Progenitor cell of endocrine pancreas (in vitro differentiated cells): Measurements from ENCODE around the gene CCDC102A. TPM values are rescaled to one million over a fixed set of nuclear protein-coding genes. Genes with fewer than 3 reads are reported as not detected.
"Not testable (repeated sequence)": the region's sequence is repeated elsewhere in the genome, so short reads cannot be mapped to it uniquely, and the experiment has no call there.

ENCODE experiments used
- DNase-seq: peaks from one replicate; pipeline ENCODE4 v3.0.0; 2021; ENCODE audit warnings: low spot score; ENCODE audit not compliant: unreplicated experiment
- H3K27ac Mint-ChIP-seq: 2 replicates; pipeline ENCODE4 v1.8.0; 2021; ENCODE audit warnings: mild to moderate bottlenecking, moderate library complexity, mixed read lengths
- H3K27me3 Mint-ChIP-seq: 2 replicates; pipeline ENCODE4 v1.8.0; 2021; ENCODE audit warnings: mixed read lengths
- H3K36me3 Mint-ChIP-seq: 2 replicates; pipeline ENCODE4 v1.8.0; 2022; ENCODE audit warnings: mixed read lengths; ENCODE audit not compliant: insufficient read depth
- H3K4me1 Mint-ChIP-seq: 2 replicates; pipeline ENCODE4 v1.8.0; 2021; ENCODE audit warnings: low read depth, mixed read lengths
- H3K4me3 Mint-ChIP-seq: 2 replicates; pipeline ENCODE4 v1.8.0; 2021; ENCODE audit warnings: low read depth, mild to moderate bottlenecking, moderate library complexity, mixed read lengths
- H3K9me3 Mint-ChIP-seq: 2 replicates; pipeline ENCODE4 v1.8.0; 2021; ENCODE audit warnings: low read depth, mixed read lengths
- total RNA-seq: library from RNA; stranded (reverse); gene quantifications from 2 replicates; pipeline ENCODE4 v1.2.1, GENCODE V29; 2021
- TF ChIP-seq, protein P1 (sequence below): fragments of 200-600 bp; sonication (generic); IDR thresholded peaks from one replicate; pipeline ENCODE4 v1.5.0; 2021; ENCODE audit warnings: antibody characterized with exemption, mild to moderate bottlenecking; ENCODE audit not compliant: unreplicated experiment

Gene CCDC102A
- total RNA-seq, 1 donor from 2014 or later = 15.6 TPM

GRCh38 chr16:57500578-57501111 lies 35.7 kb downstream of the CCDC102A start:
- no peak overlapping the region for H3K4me3 Mint-ChIP-seq
- H3K36me3 Mint-ChIP-seq = no peaks in the 10 kb centered on the region
- TF ChIP-seq, protein P1, sequence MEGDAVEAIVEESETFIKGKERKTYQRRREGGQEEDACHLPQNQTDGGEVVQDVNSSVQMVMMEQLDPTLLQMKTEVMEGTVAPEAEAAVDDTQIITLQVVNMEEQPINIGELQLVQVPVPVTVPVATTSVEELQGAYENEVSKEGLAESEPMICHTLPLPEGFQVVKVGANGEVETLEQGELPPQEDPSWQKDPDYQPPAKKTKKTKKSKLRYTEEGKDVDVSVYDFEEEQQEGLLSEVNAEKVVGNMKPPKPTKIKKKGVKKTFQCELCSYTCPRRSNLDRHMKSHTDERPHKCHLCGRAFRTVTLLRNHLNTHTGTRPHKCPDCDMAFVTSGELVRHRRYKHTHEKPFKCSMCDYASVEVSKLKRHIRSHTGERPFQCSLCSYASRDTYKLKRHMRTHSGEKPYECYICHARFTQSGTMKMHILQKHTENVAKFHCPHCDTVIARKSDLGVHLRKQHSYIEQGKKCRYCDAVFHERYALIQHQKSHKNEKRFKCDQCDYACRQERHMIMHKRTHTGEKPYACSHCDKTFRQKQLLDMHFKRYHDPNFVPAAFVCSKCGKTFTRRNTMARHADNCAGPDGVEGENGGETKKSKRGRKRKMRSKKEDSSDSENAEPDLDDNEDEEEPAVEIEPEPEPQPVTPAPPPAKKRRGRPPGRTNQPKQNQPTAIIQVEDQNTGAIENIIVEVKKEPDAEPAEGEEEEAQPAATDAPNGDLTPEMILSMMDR = no peak
- DNase-seq = no peak
- H3K9me3 Mint-ChIP-seq = no peaks in the 10 kb centered on the region
- H3K27me3 Mint-ChIP-seq = peaks cover 26% of the 10 kb centered on the region
- H3K4me1 Mint-ChIP-seq = peaks cover 26% of the 10 kb centered on the region
- peak overlapping the region; percentile 67 for H3K27ac Mint-ChIP-seq

GRCh38 chr16:57499941-57500340 lies 36.4 kb downstream of the CCDC102A start:
- not testable (repeated sequence) for H3K9me3 Mint-ChIP-seq

GRCh38 chr16:57498031-57498430 lies 38.3 kb downstream of the CCDC102A start:
- H3K27me3 Mint-ChIP-seq = peaks cover 20% of the 10 kb centered on the region
- no peak for DNase-seq
- no peaks in the 10 kb centered on the region for H3K36me3 Mint-ChIP-seq
- TF ChIP-seq, protein P1 = no peak
- no peak overlapping the region for H3K4me3 Mint-ChIP-seq
- H3K4me1 Mint-ChIP-seq = peaks cover 21% of the 10 kb centered on the region
- H3K9me3 Mint-ChIP-seq = no peaks in the 10 kb centered on the region
- no peak overlapping the region for H3K27ac Mint-ChIP-seq

More at GRCh38 chr16:57499941-57500340, 36.4 kb downstream of the CCDC102A start:
- not testable (repeated sequence) for H3K27ac Mint-ChIP-seq, DNase-seq, H3K36me3 Mint-ChIP-seq, H3K4me3 Mint-ChIP-seq
- Mint-ChIP-seq H3K4me1 (peaks cover 26% of the 10 kb centered on the region), H3K27me3 (peaks cover 24% of the 10 kb centered on the region)

DNA sequence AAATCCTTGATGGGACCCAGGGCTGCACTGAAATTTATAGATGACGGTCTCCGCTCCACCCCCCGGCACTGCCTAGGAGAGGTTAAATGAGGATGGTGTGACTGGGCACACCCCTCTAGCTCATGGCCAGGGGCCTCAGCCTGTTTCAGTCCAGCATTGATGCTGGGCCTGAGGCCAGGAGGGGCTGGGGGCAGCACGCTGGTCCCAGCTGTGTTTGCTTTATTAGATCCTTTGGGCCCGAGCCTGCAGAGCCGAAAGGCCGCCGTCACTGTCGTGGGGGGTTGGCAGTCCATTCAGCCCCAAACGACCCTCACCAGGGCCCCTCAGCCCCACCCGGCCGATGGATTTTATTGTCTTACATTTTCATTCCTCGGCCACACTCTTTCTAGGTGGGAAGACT lies 39.2 kb downstream of the CCDC102A start:
- no peak for DNase-seq
- Mint-ChIP-seq H3K27me3 (peaks cover 20% of the 10 kb centered on the region), H3K9me3 (no peaks in the 10 kb centered on the region), H3K4me1 (peaks cover 13% of the 10 kb centered on the region), H3K36me3 (no peaks in the 10 kb centered on the region), H3K27ac (no peak overlapping the region), H3K4me3 (no peak overlapping the region)
- TF ChIP-seq, protein P1 = no peak

DNA sequence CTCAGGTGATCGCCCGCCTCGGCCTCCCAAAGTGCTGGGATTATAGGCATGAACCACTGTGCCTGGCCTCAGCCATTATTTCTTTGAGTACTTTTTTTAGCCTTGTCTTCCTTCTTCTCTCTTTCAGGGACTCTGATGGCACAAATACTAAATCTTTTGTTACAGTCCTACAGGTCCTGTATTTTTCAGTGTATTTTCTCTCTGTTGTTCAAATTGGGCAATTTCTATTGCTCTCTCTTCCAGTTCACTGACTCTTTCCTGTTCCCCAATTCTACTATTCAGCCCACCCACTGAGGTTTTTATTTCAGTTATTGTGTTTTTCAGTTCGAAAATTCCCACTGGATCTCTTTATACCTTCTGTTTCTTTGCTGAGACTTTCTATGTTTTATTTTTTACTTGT lies 42.6 kb downstream of the CCDC102A start:
- no peak for DNase-seq
- H3K4me1 Mint-ChIP-seq = peaks cover 3% of the 10 kb centered on the region
- TF ChIP-seq, protein P1 = no peak
- H3K36me3 Mint-ChIP-seq = no peaks in the 10 kb centered on the region
- peaks cover 5% of the 10 kb centered on the region for H3K27me3 Mint-ChIP-seq
- no peak overlapping the region for H3K27ac Mint-ChIP-seq
- no peaks in the 10 kb centered on the region for H3K9me3 Mint-ChIP-seq
- H3K4me3 Mint-ChIP-seq = no peak overlapping the region

- Mint-ChIP-seq H3K27ac (no peak overlapping the region), H3K9me3 (no peaks in the 10 kb centered on the region), H3K36me3 (no peaks in the 10 kb centered on the region), H3K27me3 (peaks cover 6% of the 10 kb centered on the region), H3K4me3 (no peak overlapping the region), H3K4me1 (peaks cover 18% of the 10 kb centered on the region)
- DNase-seq = no peak
- TF ChIP-seq, protein P1 = no peak
Measured at GRCh38 chr16:57489229-57489628, 47.1 kb downstream of the CCDC102A start.
